HEK293 (cell line): ENCODE measurements around the gene SH3RF3.

Experiments
- CTCF ChIP-seq: fragments of 450-650 bp; formaldehyde crosslinking; IDR thresholded peaks from 2 replicates; pipeline ENCODE4 v1.5.1; 2016; ENCODE audit warnings: missing biosample characterization, missing genetic modification characterization
- ZBTB20 ChIP-seq: fragments of 450-650 bp; formaldehyde crosslinking; IDR thresholded peaks from 2 replicates; pipeline ENCODE4 v1.5.1; 2016; ENCODE audit warnings: missing biosample characterization, missing genetic modification characterization
- ZFHX2 ChIP-seq: fragments of 450-650 bp; formaldehyde crosslinking; conservative IDR thresholded peaks from 2 replicates; pipeline ENCODE4 v1.5.1; 2016; ENCODE audit warnings: missing biosample characterization, missing genetic modification characterization
- ZNF2 ChIP-seq: fragments of 450-650 bp; formaldehyde crosslinking; IDR thresholded peaks from 2 replicates; pipeline ENCODE4 v1.5.1; 2016; ENCODE audit warnings: missing biosample characterization, missing genetic modification characterization
- ZNF221 ChIP-seq: fragments of 450-650 bp; formaldehyde crosslinking; IDR thresholded peaks from 2 replicates; pipeline ENCODE4 v1.5.1; 2017; ENCODE audit warnings: missing biosample characterization, missing genetic modification characterization, borderline replicate concordance
- ZNF366 ChIP-seq: fragments of 450-650 bp; formaldehyde crosslinking; conservative IDR thresholded peaks from 2 replicates; pipeline ENCODE4 v1.5.1; 2016; ENCODE audit warnings: missing biosample characterization, missing genetic modification characterization
- ZNF404 ChIP-seq: fragments of 450-650 bp; formaldehyde crosslinking; IDR thresholded peaks from 2 replicates; pipeline ENCODE4 v1.5.1; 2017; ENCODE audit warnings: missing biosample characterization, missing genetic modification characterization
- ZNF664 ChIP-seq: fragments of 450-650 bp; formaldehyde crosslinking; IDR thresholded peaks from 2 replicates; pipeline ENCODE4 v1.5.1; 2016; ENCODE audit warnings: missing biosample characterization, missing genetic modification characterization
- ZNF792 ChIP-seq: fragments of 450-650 bp; formaldehyde crosslinking; IDR thresholded peaks from 2 replicates; pipeline ENCODE4 v1.5.1; 2016; ENCODE audit warnings: missing biosample characterization, missing genetic modification characterization

GRCh38 chr2:109295070-109295780, 166.2 kb downstream of the SH3RF3 start:
- TF ChIP-seq ZNF366 (tag by site-specific recombination) (no peak), ZFHX2 (no peak), ZNF2 (tag by site-specific recombination) (no peak), CTCF (tag by site-specific recombination) (no peak), ZBTB20 (tag by site-specific recombination) (no peak), ZNF404 (tag by site-specific recombination) (no peak), ZNF664 (tag by site-specific recombination) (no peak), ZNF221 (tag by site-specific recombination) (no peak), ZNF792 (no peak)
